BLaER1 treated with 17β-estradiol and CSF1 and Interleukin-3, amounts not matched to agents 10 nM and 100 nM (cell line): Measurements from ENCODE around the gene LIN37.
A peak's percentile ranks its signal among the peaks of the same experiment; 100 is the strongest.

Source experiments
- H3K27ac ChIP-seq, 11 experiments: shearing (Covaris generic); formaldehyde crosslinking; 2 replicates each; pipeline ENCODE4 v1.8.1; 2022
- H3K27me3 ChIP-seq, 11 experiments: shearing (Covaris generic); formaldehyde crosslinking; 2 replicates each; pipeline ENCODE4 v1.8.1; 2022
- H3K36me3 ChIP-seq, 11 experiments: shearing (Covaris generic); formaldehyde crosslinking; 2 replicates each; pipeline ENCODE4 v1.8.1; 2022
- H3K4me1 ChIP-seq, 10 experiments: shearing (Covaris generic); formaldehyde crosslinking; 2 replicates each; pipeline ENCODE4 v1.8.1; 2022
- H3K4me2 ChIP-seq, 11 experiments: shearing (Covaris generic); formaldehyde crosslinking; 2 replicates each; pipeline ENCODE4 v1.8.1; 2022
- H3K4me3 ChIP-seq, 10 experiments: shearing (Covaris generic); formaldehyde crosslinking; 2 replicates each; pipeline ENCODE4 v1.8.1; 2022
- H3K9ac ChIP-seq, 11 experiments: shearing (Covaris generic); formaldehyde crosslinking; 2 replicates each; pipeline ENCODE4 v1.8.1; 2022
- H3K9me3 ChIP-seq, 11 experiments: shearing (Covaris generic); formaldehyde crosslinking; replicated peaks in 1 of 11; 2 replicates each; pipeline ENCODE4 v1.8.1; 2022
- H4K20me1 ChIP-seq, 11 experiments: shearing (Covaris generic); formaldehyde crosslinking; 2 replicates each; pipeline ENCODE4 v1.8.1; 2022
- Cebpa-rat ChIP-seq, 11 experiments: shearing (Covaris generic); IDR thresholded peaks; 2 replicates each; pipeline ENCODE4 v1.8.1; 2022

The LIN37 gene

DNA sequence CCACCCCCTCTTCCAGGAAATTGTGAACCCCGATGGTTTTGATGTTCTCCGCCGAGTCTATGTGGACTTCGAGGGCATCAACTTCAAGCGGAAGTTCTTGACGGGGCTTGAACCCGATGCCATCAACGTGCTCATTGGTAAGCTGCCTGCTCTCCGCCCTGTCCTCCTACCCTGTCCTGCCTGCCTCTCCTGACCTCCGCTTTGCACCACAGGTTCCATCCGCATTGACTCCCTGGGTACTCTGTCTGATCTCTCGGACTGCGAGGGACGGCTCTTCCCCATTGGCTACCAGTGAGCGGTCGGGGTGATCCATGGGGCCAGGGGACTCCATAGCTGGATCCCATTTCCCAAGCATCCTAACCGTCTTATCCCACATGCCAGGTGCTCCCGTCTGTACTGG lies 18.1 kb upstream of the LIN37 start:
- H3K4me1 ChIP-seq = peaks cover 0 to 8% (median under 1%) of the 10 kb centered on the region in 10 experiments; a peak in 6 of 20 replicates
- H4K20me1 ChIP-seq = peaks cover 34 to 98% (median 92%) of the 10 kb centered on the region in 11 experiments; a peak in 21 of 22 replicates
- peaks cover 97 to 99% (median 98%) of the 10 kb centered on the region in 11 experiments for H3K36me3 ChIP-seq
- H3K27ac ChIP-seq = no peak overlapping the region; a peak in 1 of 22 replicates
- no peaks in the 10 kb centered on the region for H3K9me3 ChIP-seq
- H3K4me2 ChIP-seq = no peak overlapping the region
- H3K9ac ChIP-seq = no peak overlapping the region
- TF ChIP-seq Cebpa-rat (IDR thresholded peaks at IDR 0.05) = no peak
- no peak overlapping the region for H3K4me3 ChIP-seq
- H3K27me3 ChIP-seq = no peaks in the 10 kb centered on the region

- H3K4me3 ChIP-seq = no peak overlapping the region
- peaks cover 39 to 98% (median 92%) of the 10 kb centered on the region in 11 experiments; a peak in 21 of 22 replicates for H4K20me1 ChIP-seq
- H3K36me3 ChIP-seq = peaks cover 96 to 99% (median 98%) of the 10 kb centered on the region in 11 experiments
- H3K27ac ChIP-seq = no peak overlapping the region
- TF ChIP-seq Cebpa-rat (IDR thresholded peaks at IDR 0.05) = no peak
- no peaks in the 10 kb centered on the region for H3K27me3 ChIP-seq
- H3K9ac ChIP-seq = no peak overlapping the region
- H3K4me1 ChIP-seq = peaks cover 1 to 16% (median 10%) of the 10 kb centered on the region in 10 experiments; a peak in 18 of 20 replicates
- H3K4me2 ChIP-seq = no peak overlapping the region
- no peaks in the 10 kb centered on the region for H3K9me3 ChIP-seq
Observed at GRCh38 chr19:35731353-35731752, 17.0 kb upstream of the LIN37 start.

GRCh38 chr19:35731779-35732405 lies 16.5 kb upstream of the LIN37 start:
- no peak for TF ChIP-seq Cebpa-rat (IDR thresholded peaks at IDR 0.05)
- Histone ChIP-seq H3K4me2 (no peak overlapping the region), H3K4me1 (peaks cover 7 to 22% (median 15%) of the 10 kb centered on the region in 10 experiments; a peak in 18 of 20 replicates), H4K20me1 (peaks cover 43 to 98% (median 94%) of the 10 kb centered on the region in 11 experiments; a peak in 21 of 22 replicates), H3K36me3 (peaks cover 96 to 99% (median 98%) of the 10 kb centered on the region in 11 experiments), H3K27me3 (no peaks in the 10 kb centered on the region), H3K4me3 (no peak overlapping the region), H3K9me3 (no peaks in the 10 kb centered on the region), H3K27ac (no peak overlapping the region), H3K9ac (no peak overlapping the region)

DNA sequence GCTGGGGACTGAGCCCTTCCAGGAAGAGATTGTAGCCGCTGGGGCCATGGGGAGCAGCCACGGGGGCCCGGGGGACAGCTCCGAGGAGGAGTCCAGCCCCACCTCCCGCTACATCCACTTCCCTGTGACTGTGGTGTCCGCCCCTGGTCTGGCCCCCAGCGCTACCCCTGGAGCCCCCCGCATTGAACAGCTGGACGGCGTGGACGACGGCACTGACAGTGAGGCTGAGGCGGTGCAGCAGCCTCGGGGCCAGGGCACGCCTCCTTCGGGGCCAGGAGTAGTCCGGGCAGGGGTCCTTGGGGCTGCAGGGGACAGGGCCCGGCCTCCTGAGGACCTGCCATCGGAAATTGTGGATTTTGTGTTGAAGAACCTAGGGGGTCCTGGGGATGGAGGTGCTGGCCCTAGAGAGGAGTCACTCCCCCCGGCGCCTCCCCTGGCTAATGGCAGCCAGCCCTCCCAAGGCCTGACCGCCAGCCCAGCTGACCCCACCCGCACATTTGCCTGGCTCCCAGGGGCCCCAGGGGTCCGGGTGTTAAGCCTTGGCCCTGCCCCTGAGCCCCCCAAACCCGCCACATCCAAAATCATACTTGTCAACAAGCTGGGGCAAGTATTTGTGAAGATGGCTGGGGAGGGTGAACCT lies 15.7 kb upstream of the LIN37 start:
- Histone ChIP-seq H3K4me2 (no peak overlapping the region), H3K9ac (no peak overlapping the region), H3K27me3 (no peaks in the 10 kb centered on the region), H3K27ac (no peak overlapping the region), H3K9me3 (no peaks in the 10 kb centered on the region), H4K20me1 (peaks cover 44 to 98% (median 94%) of the 10 kb centered on the region in 11 experiments; a peak in 21 of 22 replicates), H3K4me3 (no peak overlapping the region), H3K36me3 (peaks cover 96 to 99% (median 98%) of the 10 kb centered on the region in 11 experiments), H3K4me1 (peaks cover 9 to 28% (median 22%) of the 10 kb centered on the region in 10 experiments; a peak in 18 of 20 replicates)
- TF ChIP-seq Cebpa-rat (IDR thresholded peaks at IDR 0.05) = no peak

GRCh38 chr19:35733180-35734125 lies 14.9 kb upstream of the LIN37 start:
- H3K27me3 ChIP-seq = no peaks in the 10 kb centered on the region
- H3K4me1 ChIP-seq = peaks cover 9 to 35% (median 22%) of the 10 kb centered on the region in 10 experiments; a peak in 18 of 20 replicates
- no peak overlapping the region for H3K4me2 ChIP-seq
- H3K27ac ChIP-seq = peak overlapping the region in 2 of 11 experiments; percentile 1 to 20; a peak in 1 of 22 replicates
- no peak for TF ChIP-seq Cebpa-rat (IDR thresholded peaks at IDR 0.05)
- H3K9me3 ChIP-seq = no peaks in the 10 kb centered on the region
- peaks cover 96 to 99% (median 98%) of the 10 kb centered on the region in 11 experiments for H3K36me3 ChIP-seq
- H4K20me1 ChIP-seq = peaks cover 48 to 98% (median 94%) of the 10 kb centered on the region in 11 experiments
- peak overlapping the region in 7 of 11 experiments; percentile 4 to 33 (median 22); a peak in 6 of 22 replicates for H3K9ac ChIP-seq
- H3K4me3 ChIP-seq = no peak overlapping the region

GRCh38 chr19:35734273-35734672 lies 14.1 kb upstream of the LIN37 start:
- H3K4me3 ChIP-seq = no peak overlapping the region
- no peak for TF ChIP-seq Cebpa-rat (IDR thresholded peaks at IDR 0.05)
- no peak overlapping the region for H3K4me2 ChIP-seq
- peaks cover 52 to 98% (median 94%) of the 10 kb centered on the region in 11 experiments for H4K20me1 ChIP-seq
- H3K9me3 ChIP-seq = no peaks in the 10 kb centered on the region
- no peak overlapping the region for H3K27ac ChIP-seq
- H3K27me3 ChIP-seq = no peaks in the 10 kb centered on the region
- H3K9ac ChIP-seq = peak overlapping the region in 6 of 11 experiments; percentile 4 to 33 (median 26); a peak in 6 of 22 replicates
- peaks cover 14 to 41% (median 25%) of the 10 kb centered on the region in 10 experiments for H3K4me1 ChIP-seq
- H3K36me3 ChIP-seq = peaks cover 93 to 99% (median 98%) of the 10 kb centered on the region in 11 experiments

- peaks cover 52 to 98% (median 94%) of the 10 kb centered on the region in 11 experiments for H4K20me1 ChIP-seq
- H3K36me3 ChIP-seq = peaks cover 87 to 98% (median 97%) of the 10 kb centered on the region in 11 experiments
- H3K9ac ChIP-seq = peak overlapping the region in 3 of 11 experiments; percentile 13 to 27 (median 27); a peak in 3 of 22 replicates
- no peak overlapping the region for H3K27ac ChIP-seq
- no peak for TF ChIP-seq Cebpa-rat (IDR thresholded peaks at IDR 0.05)
- H3K4me1 ChIP-seq = peaks cover 20 to 47% (median 31%) of the 10 kb centered on the region in 10 experiments
- no peaks in the 10 kb centered on the region for H3K27me3 ChIP-seq
- H3K4me2 ChIP-seq = no peak overlapping the region
- no peaks in the 10 kb centered on the region for H3K9me3 ChIP-seq
- H3K4me3 ChIP-seq = no peak overlapping the region
Observed at GRCh38 chr19:35734889-35735288, 13.5 kb upstream of the LIN37 start.
